Mucosa of descending colon (tissue), 3 donors: ENCODE results near the gene SULF2. TPM values are rescaled to one million over a fixed set of nuclear protein-coding genes. Genes with fewer than 3 reads are reported as not detected.
"Not testable (repeated sequence)": the region's sequence is repeated elsewhere in the genome, so short reads cannot be mapped to it uniquely, and the experiment has no call there.

Experiments used
- ATAC-seq: fragments of 200-7000 bp; cut with Tn5 transposase; one replicate; pipeline ENCODE4 v1.9.1; 2020; ENCODE audit warnings: mild to moderate bottlenecking, moderate library complexity
- DNase-seq, 3 donors: peaks; one replicate each; pipeline ENCODE4 v3.0.0-alpha.2; 2020
- H3K36me3 ChIP-seq: fragments of 200-600 bp; one replicate; pipeline ENCODE4 v1.8.0; 2021; ENCODE audit warnings: low read depth, mild to moderate bottlenecking
- H3K4me1 ChIP-seq: fragments of 200-600 bp; one replicate; pipeline ENCODE4 v1.8.0; 2021; ENCODE audit warnings: low read depth, mild to moderate bottlenecking
- H3K4me3 ChIP-seq: fragments of 200-600 bp; one replicate; pipeline ENCODE4 v1.8.0; 2021; ENCODE audit warnings: mild to moderate bottlenecking
- H3K9me3 ChIP-seq: fragments of 200-600 bp; one replicate; pipeline ENCODE4 v1.8.0; 2021; ENCODE audit warnings: mild to moderate bottlenecking
- CTCF ChIP-seq: fragments of 200-600 bp; IDR thresholded peaks from one replicate; pipeline ENCODE4 v1.8.0; 2022; ENCODE audit warnings: antibody characterized with exemption, mild to moderate bottlenecking
- intact Hi-C, 2 donors: fragments of 100-400 bp; cut with DNase I in 1 of 2; cut with micrococcal nuclease in 1 of 2; formaldehyde crosslinking; loops; one replicate each; pipeline versions ENCODE4 v1.11.0 to v1.11.1; 2022; cut with DNase I, micrococcal nuclease
- long read RNA-seq, 2 donors: library from polyadenylated mRNA; unstranded; transcript quantifications; one replicate each; pipeline ENCODE4 v2.0.0, GENCODE V29; 2019 to 2021
- total RNA-seq, 3 donors: library from RNA; stranded (reverse); fragmentation: NEBNext Ultra II Directional in 2 of 3; extraction: Animal tissue kit (Norgen Biotek cat#: 25700) in 2 of 3; gene quantifications; one replicate each; pipeline versions ENCODE4 v1.2.1 to v1.2.4, GENCODE V29; 2021 to 2023
- donor health status: DM: no; HTN: no; CAD: no; lungs with moderate emphysema.
- donor health status: DM: no; HTN: no; CAD: no.
- donor health status: DM: no; HTN: yes; CAD: no.

SULF2 gene
- 100 to 1,000 TPM; 102 to 181 (median 144) TPM for total RNA-seq
- long read RNA-seq, donor 1, full-length matches to known transcripts: 14 of 142 reads
- long read RNA-seq, donor 1, partial matches to known transcripts: 65 of 142 reads
- long read RNA-seq, donor 1, other reads (novel, unspliced or antisense): 63 of 142 reads
- long read RNA-seq, donor 2, partial matches to known transcripts: 4 of 9 reads
- long read RNA-seq, donor 2, other reads (novel, unspliced or antisense): 5 of 9 reads

GRCh38 chr20:47785311-47785853 lies at the start of gene SULF2:
Gene SULF2, minus strand, starts transcription at chr20:47785481. Its CDS starts 28,118 bp downstream, at chr20:47757363.
- Histone ChIP-seq H3K36me3 (no peaks in the 10 kb centered on the region), H3K4me1 (peaks cover 9% of the 10 kb centered on the region), H3K4me3 (peak within 1 kb of the TSS; percentile 44), H3K9me3 (no peaks in the 10 kb centered on the region)
- intact Hi-C loops: loop anchor here in 1 of 2 donors (5.0 to 10.0 kb wide), 2 partner anchors 121 to 837 kb away; no protein-coding TSS in a partner anchor
- peak; percentile 71 to 85 (median 76) for DNase-seq
- ATAC-seq: peak; percentile 67
- TF ChIP-seq CTCF: no peak

- H3K4me3 ChIP-seq, ATAC-seq, H3K4me1 ChIP-seq, intact Hi-C loops, H3K9me3 ChIP-seq, DNase-seq, H3K36me3 ChIP-seq: not testable (repeated sequence)
Observed at GRCh38 chr20:47831675-47832074, 46.4 kb upstream of the SULF2 start.

- not testable (repeated sequence) for H3K9me3 ChIP-seq, DNase-seq, ATAC-seq, H3K4me3 ChIP-seq, H3K36me3 ChIP-seq, H3K4me1 ChIP-seq
- intact Hi-C loops: loop anchor here in 1 of 2 donors (10.0 kb wide), 1 partner anchor 68 kb away; no protein-coding TSS in a partner anchor
Observed at GRCh38 chr20:47826716-47827115, 41.4 kb upstream of the SULF2 start.

- H3K9me3 ChIP-seq, ATAC-seq, H3K4me3 ChIP-seq, H3K36me3 ChIP-seq, H3K4me1 ChIP-seq, DNase-seq: not testable (repeated sequence)
- intact Hi-C loops: loop anchor here in 1 of 2 donors (10.0 kb wide), 1 partner anchor 69 kb away; no protein-coding TSS in a partner anchor
Observed at GRCh38 chr20:47826006-47826405, 40.7 kb upstream of the SULF2 start.

- Histone ChIP-seq H3K4me3 (no peak overlapping the region), H3K9me3 (no peaks in the 10 kb centered on the region), H3K4me1 (no peaks in the 10 kb centered on the region), H3K36me3 (no peaks in the 10 kb centered on the region)
- no peak for TF ChIP-seq CTCF
- no peak for ATAC-seq
- DNase-seq: no peak
- intact Hi-C loops: loop anchor here in 1 of 2 donors (10.0 kb wide), 1 partner anchor 70 kb away; no protein-coding TSS in a partner anchor
Observed at GRCh38 chr20:47825011-47825762, 39.9 kb upstream of the SULF2 start.

- not testable (repeated sequence) for H3K36me3 ChIP-seq, H3K9me3 ChIP-seq, ATAC-seq, H3K4me1 ChIP-seq, DNase-seq, H3K4me3 ChIP-seq
- intact Hi-C loops: loop anchor here in 1 of 2 donors (10.0 kb wide), 1 partner anchor 71 kb away; no protein-coding TSS in a partner anchor
Observed at GRCh38 chr20:47823941-47824340, 38.7 kb upstream of the SULF2 start.

- intact Hi-C loops: loop anchor here in 1 of 2 donors (10.0 kb wide), 1 partner anchor 73 kb away; no protein-coding TSS in a partner anchor
- TF ChIP-seq CTCF: no peak
- Histone ChIP-seq H3K36me3 (no peaks in the 10 kb centered on the region), H3K9me3 (no peaks in the 10 kb centered on the region), H3K4me3 (no peak overlapping the region), H3K4me1 (no peaks in the 10 kb centered on the region)
- no peak for ATAC-seq
- DNase-seq: no peak
Observed at GRCh38 chr20:47821481-47822100, 36.3 kb upstream of the SULF2 start.
